GM18517 (cell line): Measurements from ENCODE around the gene STK38L.

Experiments used
- ATAC-seq: cut with Tn5 transposase; IDR thresholded peaks from one replicate; pipeline ENCODE4 v1.9.1; 2021; ENCODE audit warnings: mild to moderate bottlenecking, moderate library complexity; ENCODE audit not compliant: unreplicated experiment

STK38L gene

DNA sequence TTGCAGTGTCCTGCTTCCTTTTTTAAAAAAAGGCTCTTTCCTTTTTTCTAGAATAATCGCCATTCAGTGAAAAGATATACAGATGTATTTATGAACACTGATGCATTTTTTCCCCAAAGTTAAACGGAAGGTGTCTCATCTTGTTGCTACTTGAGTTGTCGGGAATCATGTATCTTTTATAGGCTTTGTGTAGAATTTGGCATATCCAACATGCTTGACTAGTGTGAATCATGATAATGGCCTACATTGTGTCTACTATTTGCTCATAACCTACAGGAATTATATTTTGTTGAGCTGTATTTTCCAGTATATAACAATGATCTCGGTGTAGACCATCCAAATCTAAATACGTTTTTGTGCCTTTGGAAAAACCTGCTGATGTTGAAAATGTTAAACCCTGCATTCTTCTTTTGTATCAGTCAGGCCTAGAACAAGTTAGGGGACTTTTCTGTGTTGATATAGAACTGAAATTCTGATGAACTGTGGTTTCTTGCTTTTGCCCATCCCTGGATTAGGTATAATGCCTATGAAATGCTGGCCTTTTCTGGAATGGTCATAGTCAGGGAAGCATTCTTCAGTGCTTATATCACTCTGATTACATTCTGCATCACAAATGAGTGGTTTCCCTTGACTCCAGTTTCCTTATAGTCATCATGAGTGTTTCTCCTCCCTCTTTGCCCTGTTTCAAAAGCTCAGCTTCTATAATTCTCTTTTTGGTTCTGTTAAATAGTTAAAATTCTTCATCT, 99.3 kb downstream of the STK38L start:
- ATAC-seq, result no peak

DNA sequence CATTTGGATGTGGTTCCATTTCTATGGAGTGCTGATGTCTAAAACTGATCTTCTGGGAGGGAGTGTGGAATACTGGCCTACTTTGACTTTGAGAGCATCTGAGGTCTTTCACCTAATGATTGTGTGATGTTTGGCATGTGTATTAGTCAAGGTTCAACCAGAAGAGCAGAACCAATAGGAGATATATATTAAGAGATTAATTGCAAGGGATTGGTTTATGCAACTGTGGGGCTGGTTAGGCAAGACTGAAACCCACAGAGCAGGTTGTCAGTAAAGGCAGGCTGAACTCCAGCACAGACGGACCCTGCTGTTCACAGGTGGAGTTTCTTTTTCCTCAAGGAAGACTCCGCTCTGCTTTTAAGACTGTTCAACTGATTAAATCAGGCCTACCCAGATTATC, 100.2 kb downstream of the STK38L start:
- no peak for ATAC-seq

DNA sequence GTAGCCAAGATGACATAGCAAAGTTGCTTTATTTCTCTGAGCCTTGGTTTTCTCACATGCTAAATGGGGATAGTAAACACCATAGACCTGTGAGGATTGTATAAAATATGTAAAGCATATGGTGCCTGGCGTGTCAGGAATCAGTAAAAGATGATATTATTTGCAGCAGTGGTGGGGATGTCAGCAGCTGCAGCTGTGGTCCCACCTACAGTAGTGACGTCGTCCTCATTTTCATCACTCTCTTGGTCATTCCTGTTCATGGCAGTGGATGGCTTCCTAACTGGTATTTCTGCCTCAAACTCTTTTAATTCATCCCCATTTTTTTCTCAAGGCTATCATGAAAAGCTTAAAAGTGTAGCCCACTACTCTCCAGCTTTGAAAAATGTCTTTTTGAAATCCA, 100.7 kb downstream of the STK38L start:
- no peak for ATAC-seq

DNA sequence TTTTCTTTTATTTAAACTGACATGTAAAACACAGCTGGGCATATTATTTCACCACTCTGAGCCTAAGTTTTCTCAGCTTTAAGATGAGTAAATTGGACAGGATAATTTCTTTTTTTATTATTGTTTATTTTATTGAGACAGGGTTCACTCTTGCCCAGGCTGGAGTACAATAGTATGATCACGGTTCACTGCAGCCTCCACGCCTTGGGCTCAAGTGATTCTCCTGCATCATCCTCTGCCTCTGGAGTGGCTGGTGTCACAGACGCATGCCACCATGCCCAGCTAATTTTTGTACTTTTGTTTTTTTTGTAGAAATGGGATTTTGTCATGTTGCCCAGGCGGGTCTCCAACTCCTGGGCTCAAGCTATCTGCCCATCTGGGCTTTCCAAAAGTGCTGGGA, 101.3 kb downstream of the STK38L start:
- ATAC-seq, result no peak

DNA sequence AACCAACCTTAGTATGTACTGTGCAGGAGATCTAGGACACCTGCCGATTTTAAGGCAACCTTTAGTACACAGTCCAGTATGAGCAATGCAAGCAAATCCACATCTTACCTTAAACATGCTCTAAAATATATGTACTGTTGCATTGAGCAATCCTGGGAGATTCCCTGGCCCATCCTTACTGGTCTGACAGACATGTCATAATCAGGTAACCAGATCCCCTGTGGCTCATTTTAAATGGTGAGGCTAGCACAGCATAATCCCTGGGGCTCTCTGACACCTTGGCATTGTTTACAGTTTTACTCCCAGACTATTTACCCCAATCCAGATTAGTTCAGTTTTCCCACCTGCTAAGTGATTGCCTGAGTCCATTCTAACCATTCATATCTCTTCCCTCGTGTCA, 103.7 kb downstream of the STK38L start:
- ATAC-seq, result no peak

DNA sequence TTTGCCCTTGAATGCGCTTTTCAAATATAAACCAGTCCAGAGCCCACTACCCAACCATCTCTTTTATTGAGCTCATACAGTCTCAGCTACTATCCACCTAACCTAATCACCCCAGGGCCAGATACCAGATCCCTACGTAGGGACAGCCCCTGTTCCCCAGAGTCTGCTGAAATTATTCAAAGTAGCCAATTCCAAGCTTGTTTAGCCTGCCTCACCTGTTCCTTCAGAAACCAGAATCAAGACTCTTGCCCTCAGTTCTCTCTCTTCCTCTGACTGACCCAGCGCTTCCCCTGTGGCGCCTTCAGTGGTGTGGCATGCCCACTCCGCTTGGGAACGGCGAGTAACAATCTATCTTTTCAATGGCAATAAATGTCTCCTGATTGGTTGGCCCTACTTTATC, 107.4 kb downstream of the STK38L start:
- no peak for ATAC-seq

DNA sequence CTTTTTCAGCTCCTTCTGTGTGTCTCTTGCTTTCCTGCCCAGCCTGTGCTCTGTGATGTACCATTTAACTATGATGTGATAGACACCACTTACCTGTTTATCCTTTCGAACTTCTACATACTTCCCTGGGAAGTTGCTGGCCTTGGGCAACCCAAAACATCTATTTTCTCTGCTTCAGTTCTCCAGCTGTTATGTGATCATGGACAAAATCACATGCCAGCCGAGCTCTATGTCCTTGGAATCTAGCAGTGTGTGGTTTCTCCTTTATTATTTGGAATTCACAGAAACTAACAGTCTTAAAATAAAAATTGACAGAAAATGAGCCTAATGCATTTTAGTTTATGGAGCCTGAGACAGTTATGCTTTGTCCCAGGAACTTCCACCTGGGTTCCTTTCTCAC, 111.4 kb downstream of the STK38L start:
- ATAC-seq, result no peak

DNA sequence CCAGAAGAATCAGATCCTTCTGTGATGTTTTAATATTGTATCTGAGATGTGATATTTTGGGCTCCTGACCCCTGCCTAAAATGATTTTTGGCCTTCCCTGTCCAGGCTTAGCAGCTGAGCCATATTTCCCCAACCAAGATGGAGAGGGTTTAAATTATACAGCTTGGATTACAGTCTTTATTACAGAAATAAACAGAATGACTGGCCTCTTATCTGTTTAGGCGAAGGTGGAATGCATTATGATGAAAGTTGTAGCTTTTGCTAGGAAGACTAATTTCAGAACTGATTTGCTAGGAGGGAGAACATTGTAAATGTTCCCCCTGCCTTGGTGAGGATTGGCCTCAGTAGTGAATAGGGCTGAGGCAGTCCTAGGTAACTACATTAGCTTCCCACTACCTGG, 111.9 kb downstream of the STK38L start:
- ATAC-seq, result no peak

DNA sequence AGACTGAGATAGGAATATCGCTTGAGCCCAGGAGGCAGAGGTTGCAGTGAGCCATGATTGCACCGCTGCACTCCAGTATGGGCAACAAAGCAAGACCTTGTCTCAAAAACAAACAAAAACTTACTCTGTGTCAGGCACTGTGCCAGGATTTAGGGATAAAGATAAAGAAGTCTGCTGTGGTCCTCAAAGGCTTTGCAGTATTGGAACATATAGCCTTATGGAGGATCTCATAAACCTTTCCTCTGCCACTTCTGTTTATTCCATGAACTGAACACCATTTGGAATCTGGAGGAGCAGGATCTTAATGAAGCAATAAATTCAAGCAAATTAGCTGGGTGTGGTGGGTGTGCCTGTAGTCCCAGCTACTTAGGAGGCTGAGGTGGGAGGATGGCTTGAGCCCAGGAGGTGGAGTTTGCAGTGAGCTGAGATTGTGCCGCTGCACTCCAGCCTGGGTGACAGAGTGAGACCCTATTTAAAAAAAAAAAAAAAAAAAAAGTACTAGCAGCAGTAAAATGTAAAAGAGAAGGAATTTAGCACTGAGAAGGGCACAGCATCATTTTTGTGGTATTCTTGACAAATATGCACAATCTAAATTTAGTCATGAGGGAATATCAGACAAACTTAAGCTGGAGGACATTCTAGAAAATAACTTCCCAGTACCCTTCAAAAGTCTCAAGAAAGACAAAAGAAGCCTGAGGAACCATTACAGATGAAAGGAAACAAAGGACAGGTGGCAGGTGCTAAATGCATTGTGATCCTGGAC, 115.7 kb downstream of the STK38L start:
- ATAC-seq, result no peak

DNA sequence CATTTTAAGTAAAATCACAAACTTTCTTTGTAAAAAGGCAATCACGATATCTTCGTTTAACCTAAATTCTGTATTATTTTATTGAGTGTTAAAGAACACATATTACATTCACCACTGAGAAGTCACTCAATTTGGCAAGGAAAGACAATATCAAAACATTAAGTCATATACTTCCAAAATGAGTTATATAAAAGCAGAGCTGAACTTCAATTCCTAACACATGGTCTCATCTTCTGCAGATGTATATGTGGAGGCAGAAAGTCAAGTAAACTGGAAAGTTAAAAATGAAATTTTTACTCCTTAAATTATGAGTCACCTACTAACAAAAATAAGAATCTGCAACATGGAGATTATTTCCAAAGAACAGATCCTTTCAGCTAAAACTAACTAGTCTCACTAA, 117.3 kb downstream of the STK38L start:
- no peak for ATAC-seq

DNA sequence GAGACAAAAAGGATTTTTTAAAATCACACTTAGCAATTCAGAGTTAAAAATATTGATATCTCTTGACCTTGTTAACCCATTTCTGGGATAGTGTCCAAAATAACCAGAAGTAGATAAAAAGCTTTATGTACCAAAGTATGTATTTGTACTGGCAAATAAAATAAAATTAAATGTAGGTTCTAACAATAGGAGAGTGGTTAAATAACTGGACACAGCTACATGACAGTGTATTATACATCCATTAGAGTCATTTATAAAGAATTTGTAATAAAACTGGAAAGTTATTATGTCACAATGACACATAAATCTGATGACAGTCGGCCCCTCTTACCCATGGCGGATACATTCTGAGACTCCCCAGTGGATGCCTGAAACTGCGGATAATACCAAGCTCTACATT, 122.5 kb downstream of the STK38L start:
- ATAC-seq, result no peak

DNA sequence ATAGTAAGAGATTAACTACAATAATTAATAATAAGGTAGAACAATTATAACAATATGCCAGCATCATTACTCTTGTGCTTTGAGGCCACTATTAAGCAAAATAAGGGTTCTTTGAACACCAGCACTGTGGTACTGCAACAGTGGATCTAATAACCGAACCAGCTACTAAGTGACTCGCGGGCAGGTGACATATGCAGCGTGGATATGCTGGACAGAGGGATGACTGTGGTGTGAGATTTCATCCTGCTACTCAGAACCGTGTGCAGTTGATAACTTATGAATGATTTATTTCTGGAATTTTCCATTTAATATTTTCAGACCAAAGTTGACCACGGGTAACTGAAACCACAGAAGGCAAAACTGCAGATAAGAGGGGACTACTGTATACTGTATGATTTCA, 123.0 kb downstream of the STK38L start:
- ATAC-seq, result no peak
